Omental fat pad (tissue), 4 donors: Measurements from ENCODE around the gene COL11A1. TPM values are rescaled to one million over a fixed set of nuclear protein-coding genes. Genes with fewer than 3 reads are reported as not detected.

Experiments
- ATAC-seq: fragments of 150-250 bp; one replicate; pipeline ENCODE4 v1.9.1; 2016; ENCODE audit warnings: mild to moderate bottlenecking, moderate library complexity; ENCODE audit not compliant: low FRiP score
- DNase-seq: peaks from one replicate; pipeline ENCODE4 v3.0.0-alpha.2; 2019; ENCODE audit warnings: low spot score
- CTCF ChIP-seq, 3 donors: fragments of 450-650 bp; IDR thresholded peaks; one replicate each; pipeline ENCODE4 v1.5.1; 2016 to 2017; ENCODE audit warnings: antibody characterized with exemption in 3 of 3, mild to moderate bottlenecking in 3 of 3, moderate library complexity in 2 of 3
- total RNA-seq, 4 donors: library from RNA; depleted of rRNA; stranded (reverse); fragments of >200 nt; gene quantifications; one replicate each; pipeline ENCODE4 v1.1.0, GENCODE V29; 2016

Gene COL11A1
- total RNA-seq, 4 donors from 2014 or later, result 0.06 to 1.7 (median 0.65) TPM; not detected in 1

- ATAC-seq (no peak), DNase-seq (no peak)
- TF ChIP-seq CTCF (IDR thresholded peaks at IDR 0.05), result no peak
Observed at GRCh38 chr1:103087256-103087655, 21.1 kb downstream of the COL11A1 start.

GRCh38 chr1:103084181-103084580 lies 24.1 kb downstream of the COL11A1 start:
- no peak for TF ChIP-seq CTCF (IDR thresholded peaks at IDR 0.05)
- ATAC-seq, result no peak
- DNase-seq, result no peak

GRCh38 chr1:103075316-103076000 lies 32.9 kb downstream of the COL11A1 start:
- TF ChIP-seq CTCF (IDR thresholded peaks at IDR 0.05), result no peak

GRCh38 chr1:103074224-103074623 lies 34.1 kb downstream of the COL11A1 start:
- TF ChIP-seq CTCF (IDR thresholded peaks at IDR 0.05), result no peak
- DNase-seq, result no peak
- no peak for ATAC-seq

More at GRCh38 chr1:103075316-103076000, 32.9 kb downstream of the COL11A1 start:
- no peak for ATAC-seq
- no peak for DNase-seq

- ATAC-seq, result no peak
- DNase-seq, result no peak
- no peak for TF ChIP-seq CTCF (IDR thresholded peaks at IDR 0.05)
Observed at GRCh38 chr1:103069201-103069600, 39.1 kb downstream of the COL11A1 start.

- DNase-seq (no peak), ATAC-seq (no peak)
- no peak for TF ChIP-seq CTCF (IDR thresholded peaks at IDR 0.05)
Observed at GRCh38 chr1:103063921-103064320, 44.4 kb downstream of the COL11A1 start.

- TF ChIP-seq CTCF (IDR thresholded peaks at IDR 0.05), result no peak
- DNase-seq (no peak), ATAC-seq (no peak)
Observed at GRCh38 chr1:103058391-103058790, 49.9 kb downstream of the COL11A1 start.
